ENCODE data around the gene HVCN1. TPM values are rescaled to one million over a fixed set of nuclear protein-coding genes. Genes with fewer than 3 reads are reported as not detected.
A peak's percentile ranks its signal among the peaks of the same experiment; 100 is the strongest.

HVCN1 gene
- polyA plus RNA-seq, 1 donor: 4.7 TPM

- DNase-seq (ENCODE audit: low read depth): no peak
Observed at GRCh38 chr12:110699591-110700445, 10.9 kb upstream of the HVCN1 start.

DNA sequence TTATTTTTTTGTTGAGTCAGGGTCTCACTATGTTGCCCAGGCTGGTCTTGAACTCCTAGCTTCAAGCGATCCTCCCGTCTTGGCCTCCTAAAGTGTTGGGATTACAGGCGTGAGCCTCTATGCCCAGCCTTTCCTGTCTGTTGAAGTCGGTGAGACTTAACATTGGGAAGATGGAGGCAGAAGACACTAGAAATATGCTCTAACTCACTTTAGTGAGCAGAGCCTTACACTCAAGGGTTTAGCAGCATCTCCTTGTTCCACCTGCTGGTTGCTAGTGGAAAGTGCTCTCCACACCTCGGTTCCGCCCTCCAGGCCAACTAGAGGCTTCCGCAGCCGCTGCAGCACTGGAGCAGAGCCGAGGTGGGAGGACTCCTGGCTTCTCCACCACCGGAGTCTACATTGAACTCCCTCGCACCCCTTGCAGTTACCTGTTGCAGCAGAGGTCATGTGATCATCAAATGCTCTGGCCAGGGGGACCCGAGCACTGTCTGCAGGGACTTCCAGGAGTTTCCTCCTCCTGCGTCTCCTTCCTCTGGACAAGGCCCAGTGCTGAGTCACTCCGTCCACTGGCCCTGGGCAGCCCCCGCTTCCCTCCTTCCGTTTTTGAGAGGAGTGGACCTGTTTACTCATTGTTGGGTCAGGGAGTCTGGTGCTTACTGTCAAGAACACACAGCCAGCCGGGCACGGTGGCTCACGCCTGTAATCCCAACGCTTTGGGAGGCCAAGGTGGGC is 9.4 kb upstream of the HVCN1 start:
- peak; percentile 64 for DNase-seq (ENCODE audit: low read depth)

DNA sequence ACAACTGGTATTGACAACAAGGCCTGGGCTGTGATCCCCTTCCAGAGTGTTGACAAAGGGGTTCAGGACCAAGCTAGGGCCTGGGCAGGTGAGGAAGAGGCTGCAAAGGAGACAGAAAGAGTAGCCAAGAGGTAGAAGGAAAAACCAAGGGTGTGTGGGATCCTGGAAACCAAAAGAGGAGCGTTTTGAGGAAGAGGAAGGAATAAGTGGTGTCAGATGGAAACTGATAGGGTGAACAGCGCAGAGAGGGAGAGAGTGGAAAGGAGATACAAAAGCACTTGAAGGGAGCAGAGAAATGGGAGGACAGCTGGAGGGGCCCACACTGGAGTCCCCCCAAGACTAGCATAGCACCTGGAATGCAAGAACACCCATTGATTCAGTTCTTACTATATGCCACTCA is 8.3 kb upstream of the HVCN1 start:
- DNase-seq (ENCODE audit: low read depth): no peak

- no peak for DNase-seq (ENCODE audit: low read depth)
Observed at GRCh38 chr12:110696283-110696682, 7.4 kb upstream of the HVCN1 start.

GRCh38 chr12:110694330-110694901 is 5.5 kb upstream of the HVCN1 start:
- DNase-seq (ENCODE audit: low read depth): no peak

DNA sequence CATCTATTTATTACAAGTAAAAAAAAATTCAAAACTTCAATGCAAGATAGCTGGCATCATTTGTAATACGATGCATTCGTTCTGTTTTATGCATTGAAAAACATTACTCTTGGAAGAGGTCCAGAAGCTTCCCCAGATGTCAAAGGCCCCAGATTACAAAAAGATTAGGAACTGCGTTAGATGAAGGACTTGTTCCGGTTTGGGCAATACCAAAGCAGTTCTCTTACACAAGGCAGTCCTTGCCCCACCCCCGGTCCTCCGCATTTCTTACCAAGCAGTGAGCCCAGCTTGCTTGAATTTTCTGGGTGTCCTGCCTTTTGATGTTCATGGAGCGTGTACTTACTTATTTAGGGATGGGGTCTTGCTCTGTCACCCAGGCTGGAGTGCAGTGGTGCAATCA is 4.8 kb upstream of the HVCN1 start:
- no peak for DNase-seq (ENCODE audit: low read depth)

GRCh38 chr12:110690127-110690430 is 1.2 kb upstream of the HVCN1 start:
- no peak for DNase-seq (ENCODE audit: low read depth)

DNA sequence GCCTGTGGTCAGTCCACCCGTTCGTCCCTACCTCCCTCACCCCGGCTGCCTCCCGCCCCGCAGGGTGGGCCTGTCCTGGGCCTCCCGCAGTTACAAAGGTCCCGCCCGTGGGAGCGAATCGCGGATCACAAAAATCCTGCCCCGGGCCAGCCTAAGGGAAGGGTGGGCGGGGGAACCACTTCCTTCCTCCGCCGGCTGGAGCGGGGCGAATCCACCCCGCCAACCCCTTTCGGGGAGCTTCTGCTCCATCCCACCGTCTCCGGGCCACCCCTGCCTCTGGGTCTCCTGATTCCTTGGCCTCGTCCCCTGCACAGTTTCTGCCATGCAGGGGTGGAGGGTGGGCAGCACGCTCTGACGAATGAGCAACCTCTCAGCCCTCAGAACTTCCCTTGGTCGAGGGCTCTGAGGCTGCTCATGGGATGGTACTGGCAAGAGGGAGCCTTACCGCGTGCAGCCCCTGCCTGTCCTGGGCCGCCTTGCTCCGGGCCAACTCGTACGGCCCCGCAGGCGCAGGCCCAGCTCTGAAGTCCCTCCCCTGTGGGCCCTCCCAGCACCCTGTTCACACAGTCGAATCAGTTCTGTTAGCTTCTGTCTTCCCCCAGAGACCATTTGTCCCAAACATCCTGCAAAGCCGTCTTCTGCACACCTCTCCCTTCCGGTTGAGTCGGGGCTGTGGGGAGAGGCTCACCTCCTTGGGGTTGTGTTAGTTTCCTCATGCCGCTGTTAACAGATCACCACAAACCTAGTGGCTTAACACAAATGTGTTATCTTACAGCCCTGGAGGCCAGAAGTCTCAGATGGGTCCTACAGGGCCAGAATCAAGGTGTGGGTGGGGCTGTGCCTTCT is 589 bp upstream of the HVCN1 start:
- DNase-seq (ENCODE audit: low read depth): no peak

- no peak for DNase-seq (ENCODE audit: low read depth)
Observed at GRCh38 chr12:110687396-110688169, 1.3 kb downstream of the HVCN1 start.

- no peak for DNase-seq (ENCODE audit: low read depth)
Observed at GRCh38 chr12:110686294-110686903, 2.5 kb downstream of the HVCN1 start.

DNA sequence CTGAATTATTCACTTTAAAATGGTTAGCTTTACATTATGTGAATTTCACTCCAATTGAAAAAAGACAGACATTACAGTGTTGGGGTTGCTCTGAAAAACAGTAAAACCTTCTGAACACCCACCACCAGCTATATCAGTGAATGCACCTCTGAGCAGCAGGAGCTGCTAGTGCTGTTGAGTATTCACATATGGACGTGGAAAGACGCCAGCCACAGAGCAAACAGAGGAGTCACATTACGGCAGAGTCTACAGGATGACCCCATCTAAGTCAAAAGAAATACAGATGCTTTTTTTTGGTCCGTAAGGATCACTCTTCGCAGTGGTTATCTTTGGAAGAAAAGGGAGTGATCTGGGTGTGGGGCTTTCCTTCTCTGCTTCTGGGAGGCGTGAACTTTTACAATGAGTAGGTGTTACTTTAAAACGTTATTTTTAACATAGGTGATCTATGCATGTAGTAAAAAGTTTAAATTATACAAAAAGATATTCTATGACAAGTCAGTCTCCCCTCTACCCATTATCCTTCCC is 4.5 kb downstream of the HVCN1 start:
- DNase-seq (ENCODE audit: low read depth): no peak

GRCh38 chr12:110683888-110684287 is 5.0 kb downstream of the HVCN1 start:
- no peak for DNase-seq (ENCODE audit: low read depth)

DNA sequence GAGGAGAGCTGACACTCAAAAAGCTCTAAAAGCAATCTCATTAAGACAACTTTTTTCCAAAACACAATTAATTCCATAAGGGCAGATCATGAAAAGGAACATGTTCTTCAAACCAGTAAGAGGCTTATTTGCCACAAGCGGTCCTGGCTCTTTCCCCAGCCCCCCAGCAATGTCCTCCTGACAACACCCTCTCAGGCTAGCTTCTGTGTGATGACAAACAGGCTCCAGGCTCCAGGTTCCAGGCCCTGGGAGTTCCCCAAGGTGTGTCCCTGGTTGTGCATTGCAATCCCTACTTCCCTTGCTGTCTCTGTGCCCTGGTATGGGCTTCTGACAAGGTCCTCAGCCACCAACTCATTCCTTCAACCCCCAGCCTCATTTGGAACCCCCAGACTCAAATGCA is 8.9 kb downstream of the HVCN1 start:
- DNase-seq (ENCODE audit: low read depth): no peak

DNA sequence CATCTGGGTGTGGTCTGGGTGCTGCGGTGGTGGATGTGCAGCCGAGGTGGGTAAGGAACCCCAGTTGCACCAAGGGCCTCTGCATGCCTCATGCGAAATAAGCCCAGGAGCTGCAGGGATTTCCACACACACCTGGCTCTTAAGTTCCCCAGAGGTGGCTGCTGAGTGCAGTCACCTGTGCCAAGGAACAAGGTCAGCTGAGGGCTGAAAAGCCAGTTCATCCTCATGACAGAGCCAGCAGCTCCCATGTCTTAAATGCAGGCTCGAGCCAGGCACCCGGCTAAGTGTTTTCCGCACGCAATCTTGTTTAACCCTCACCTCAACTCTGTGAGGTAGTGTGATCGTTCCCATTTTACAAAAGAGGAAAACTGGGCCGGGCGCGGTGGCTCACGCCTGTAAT is 9.7 kb downstream of the HVCN1 start:
- DNase-seq (ENCODE audit: low read depth): no peak

GRCh38 chr12:110677982-110678381 is 10.9 kb downstream of the HVCN1 start:
- DNase-seq (ENCODE audit: low read depth): no peak

- no peak for DNase-seq (ENCODE audit: low read depth)
Observed at GRCh38 chr12:110677206-110677911, 11.6 kb downstream of the HVCN1 start.

DNA sequence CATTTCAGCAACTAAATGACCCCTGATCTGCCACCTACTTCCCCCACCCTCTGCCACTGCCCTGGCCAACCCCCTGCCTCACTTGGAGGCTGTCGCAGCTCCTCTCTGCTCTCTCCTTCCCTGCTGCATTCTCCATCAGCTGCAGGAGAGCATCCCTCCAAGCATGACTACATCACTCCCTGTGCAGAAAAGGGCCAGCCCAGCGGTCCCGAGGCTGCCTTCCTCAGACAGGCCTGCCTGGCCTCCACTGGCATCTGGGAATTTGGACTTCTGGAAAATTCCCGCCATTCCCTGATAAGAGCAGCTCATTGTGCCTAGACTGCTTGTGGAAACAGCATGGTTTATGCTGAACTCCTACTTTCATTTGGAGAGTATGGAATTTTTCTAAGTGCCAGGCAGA is 12.7 kb downstream of the HVCN1 start:
- DNase-seq (ENCODE audit: low read depth): no peak

DNA sequence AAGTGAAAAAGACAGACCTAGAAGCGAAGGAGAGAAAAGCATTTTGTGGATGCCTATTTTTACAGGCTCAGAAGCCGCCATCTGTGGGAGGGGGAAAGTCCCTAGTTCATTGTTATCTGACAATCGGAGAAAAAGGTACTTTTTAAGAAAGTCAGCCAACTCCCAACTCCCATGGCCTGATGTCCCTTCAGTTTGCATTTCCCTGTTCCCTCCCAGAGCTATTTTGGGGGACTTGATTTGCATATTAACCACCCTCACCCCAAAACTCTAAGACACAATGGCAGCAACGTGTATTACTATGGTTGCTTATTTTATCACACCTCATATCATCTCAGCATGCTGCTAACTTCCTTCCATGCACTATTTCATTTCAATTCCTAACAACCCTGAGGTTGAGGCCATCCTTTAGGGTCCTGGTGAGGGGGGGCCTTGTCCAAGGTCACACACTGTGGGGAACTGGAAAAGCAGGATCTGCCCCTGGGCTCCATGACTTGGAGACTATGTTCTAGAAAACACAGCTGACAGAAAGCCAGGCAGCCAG is 18.7 kb downstream of the HVCN1 start:
- no peak for DNase-seq (ENCODE audit: low read depth)

DNA sequence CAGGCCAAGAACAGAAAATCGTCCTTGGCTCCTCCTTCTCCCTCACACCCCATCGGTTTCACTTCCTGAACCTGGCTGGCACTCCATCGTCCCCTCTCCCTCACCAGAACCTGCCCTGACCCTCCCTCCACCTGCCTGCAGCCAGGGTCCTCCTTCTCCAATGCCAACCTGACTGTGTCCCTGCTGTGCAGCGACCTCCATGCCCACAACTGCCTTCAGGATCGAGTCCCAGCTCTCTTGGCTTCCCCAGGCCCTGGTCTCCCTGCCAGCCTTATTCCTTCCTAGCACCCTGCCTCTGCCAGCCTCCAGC is 19.8 kb downstream of the HVCN1 start:
- no peak for DNase-seq (ENCODE audit: low read depth)
